ENCODE results near the gene CCDC69.
A peak's percentile ranks its signal among the peaks of the same experiment; 100 is the strongest.

The CCDC69 gene

GRCh38 chr5:151142933-151143332, 81.0 kb downstream of the CCDC69 start:
- H3K27ac ChIP-seq (ENCODE audit: low read length): peak overlapping the region; percentile 60

GRCh38 chr5:151141535-151141934, 82.4 kb downstream of the CCDC69 start:
- H3K4me1 ChIP-seq (ENCODE audit: control insufficient read depth, insufficient read depth, low read length): peaks cover 60% of the 10 kb centered on the region
- H3K27ac ChIP-seq (ENCODE audit: low read length): peak overlapping the region; percentile 60
- no peaks in the 10 kb centered on the region for H3K9me3 ChIP-seq (ENCODE audit: control insufficient read depth in 2 of 2, low read length in 2 of 2)

More at GRCh38 chr5:151142933-151143332, 81.0 kb downstream of the CCDC69 start:
- Histone ChIP-seq H3K4me1 (ENCODE audit: control insufficient read depth, insufficient read depth, low read length) (peaks cover 66% of the 10 kb centered on the region), H3K9me3 (ENCODE audit: control insufficient read depth in 2 of 2, low read length in 2 of 2) (no peaks in the 10 kb centered on the region), H3K9ac (ENCODE audit: low read length in 2 of 2) (peak overlapping the region in 1 of 2 donors; percentile 37), H3K36me3 (ENCODE audit: control insufficient read depth in 2 of 2, insufficient read depth in 2 of 2, low read length in 2 of 2) (peaks cover 29 to 46% of the 10 kb centered on the region in 2 donors), H3K27me3 (ENCODE audit: control insufficient read depth in 1 of 2, insufficient read depth in 2 of 2, low read length in 2 of 2) (no peaks in the 10 kb centered on the region), H3K4me3 (ENCODE audit: low read length in 2 of 2) (no peak overlapping the region)

GRCh38 chr5:151140686-151141459, 83.0 kb downstream of the CCDC69 start:
- Histone ChIP-seq H3K27ac (ENCODE audit: low read length) (peak overlapping the region; percentile 60), H3K36me3 (ENCODE audit: control insufficient read depth in 2 of 2, insufficient read depth in 2 of 2, low read length in 2 of 2) (peaks cover 43 to 57% of the 10 kb centered on the region in 2 donors), H3K9ac (ENCODE audit: low read length in 2 of 2) (peak overlapping the region; percentile 36 to 47), H3K4me1 (ENCODE audit: control insufficient read depth, insufficient read depth, low read length) (peaks cover 55% of the 10 kb centered on the region), H3K27me3 (ENCODE audit: control insufficient read depth in 1 of 2, insufficient read depth in 2 of 2, low read length in 2 of 2) (no peaks in the 10 kb centered on the region), H3K4me3 (ENCODE audit: low read length in 2 of 2) (peak overlapping the region in 1 of 2 donors; percentile 60), H3K9me3 (ENCODE audit: control insufficient read depth in 2 of 2, low read length in 2 of 2) (no peaks in the 10 kb centered on the region)

More at GRCh38 chr5:151141535-151141934, 82.4 kb downstream of the CCDC69 start:
- Histone ChIP-seq H3K9ac (ENCODE audit: low read length in 2 of 2) (peak overlapping the region; percentile 30 to 56), H3K4me3 (ENCODE audit: low read length in 2 of 2) (peak overlapping the region; percentile 28 to 60), H3K36me3 (ENCODE audit: control insufficient read depth in 2 of 2, insufficient read depth in 2 of 2, low read length in 2 of 2) (peaks cover 37 to 50% of the 10 kb centered on the region in 2 donors), H3K27me3 (ENCODE audit: control insufficient read depth in 1 of 2, insufficient read depth in 2 of 2, low read length in 2 of 2) (no peaks in the 10 kb centered on the region)

GRCh38 chr5:151139646-151140045, 84.2 kb downstream of the CCDC69 start:
- H3K4me3 ChIP-seq (ENCODE audit: low read length in 2 of 2): no peak overlapping the region
- no peak overlapping the region for H3K27ac ChIP-seq (ENCODE audit: low read length)
- peaks cover 42% of the 10 kb centered on the region for H3K4me1 ChIP-seq (ENCODE audit: control insufficient read depth, insufficient read depth, low read length)
- peaks cover 50 to 63% of the 10 kb centered on the region in 2 donors for H3K36me3 ChIP-seq (ENCODE audit: control insufficient read depth in 2 of 2, insufficient read depth in 2 of 2, low read length in 2 of 2)
- H3K9ac ChIP-seq (ENCODE audit: low read length in 2 of 2): no peak overlapping the region
- no peaks in the 10 kb centered on the region for H3K9me3 ChIP-seq (ENCODE audit: control insufficient read depth in 2 of 2, low read length in 2 of 2)
- H3K27me3 ChIP-seq (ENCODE audit: control insufficient read depth in 1 of 2, insufficient read depth in 2 of 2, low read length in 2 of 2): no peaks in the 10 kb centered on the region

- no peaks in the 10 kb centered on the region for H3K27me3 ChIP-seq (ENCODE audit: control insufficient read depth in 1 of 2, insufficient read depth in 2 of 2, low read length in 2 of 2)
- no peaks in the 10 kb centered on the region for H3K9me3 ChIP-seq (ENCODE audit: control insufficient read depth in 2 of 2, low read length in 2 of 2)
- no peak overlapping the region for H3K27ac ChIP-seq (ENCODE audit: low read length)
- no peak overlapping the region for H3K9ac ChIP-seq (ENCODE audit: low read length in 2 of 2)
- no peak overlapping the region for H3K4me3 ChIP-seq (ENCODE audit: low read length in 2 of 2)
- peaks cover 52 to 67% of the 10 kb centered on the region in 2 donors for H3K36me3 ChIP-seq (ENCODE audit: control insufficient read depth in 2 of 2, insufficient read depth in 2 of 2, low read length in 2 of 2)
- H3K4me1 ChIP-seq (ENCODE audit: control insufficient read depth, insufficient read depth, low read length): peaks cover 36% of the 10 kb centered on the region
These were observed 84.9 kb downstream of the CCDC69 start for GRCh38 chr5:151139015-151139414.

GRCh38 chr5:151138114-151138513, 85.8 kb downstream of the CCDC69 start:
- Histone ChIP-seq H3K36me3 (ENCODE audit: control insufficient read depth in 2 of 2, insufficient read depth in 2 of 2, low read length in 2 of 2) (peaks cover 61 to 66% of the 10 kb centered on the region in 2 donors), H3K9ac (ENCODE audit: low read length in 2 of 2) (no peak overlapping the region), H3K9me3 (ENCODE audit: control insufficient read depth in 2 of 2, low read length in 2 of 2) (no peaks in the 10 kb centered on the region), H3K27ac (ENCODE audit: low read length) (no peak overlapping the region), H3K27me3 (ENCODE audit: control insufficient read depth in 1 of 2, insufficient read depth in 2 of 2, low read length in 2 of 2) (no peaks in the 10 kb centered on the region), H3K4me1 (ENCODE audit: control insufficient read depth, insufficient read depth, low read length) (peaks cover 29% of the 10 kb centered on the region), H3K4me3 (ENCODE audit: low read length in 2 of 2) (no peak overlapping the region)

GRCh38 chr5:151137067-151137825, 86.6 kb downstream of the CCDC69 start:
- H3K4me1 ChIP-seq (ENCODE audit: control insufficient read depth, insufficient read depth, low read length): peaks cover 20% of the 10 kb centered on the region
- H3K27me3 ChIP-seq (ENCODE audit: control insufficient read depth in 1 of 2, insufficient read depth in 2 of 2, low read length in 2 of 2): no peaks in the 10 kb centered on the region
- no peak overlapping the region for H3K27ac ChIP-seq (ENCODE audit: low read length)
- H3K9me3 ChIP-seq (ENCODE audit: control insufficient read depth in 2 of 2, low read length in 2 of 2): no peaks in the 10 kb centered on the region
- H3K4me3 ChIP-seq (ENCODE audit: low read length in 2 of 2): no peak overlapping the region
- H3K36me3 ChIP-seq (ENCODE audit: control insufficient read depth in 2 of 2, insufficient read depth in 2 of 2, low read length in 2 of 2): peaks cover 69% of the 10 kb centered on the region in 2 donors
- no peak overlapping the region for H3K9ac ChIP-seq (ENCODE audit: low read length in 2 of 2)

GRCh38 chr5:151134228-151134627, 89.7 kb downstream of the CCDC69 start:
- Histone ChIP-seq H3K4me3 (ENCODE audit: low read length in 2 of 2) (no peak overlapping the region), H3K9me3 (ENCODE audit: control insufficient read depth in 2 of 2, low read length in 2 of 2) (no peaks in the 10 kb centered on the region), H3K36me3 (ENCODE audit: control insufficient read depth in 2 of 2, insufficient read depth in 2 of 2, low read length in 2 of 2) (peaks cover 86 to 91% of the 10 kb centered on the region in 2 donors), H3K9ac (ENCODE audit: low read length in 2 of 2) (no peak overlapping the region), H3K27me3 (ENCODE audit: control insufficient read depth in 1 of 2, insufficient read depth in 2 of 2, low read length in 2 of 2) (no peaks in the 10 kb centered on the region), H3K27ac (ENCODE audit: low read length) (no peak overlapping the region), H3K4me1 (ENCODE audit: control insufficient read depth, insufficient read depth, low read length) (no peaks in the 10 kb centered on the region)

- no peak overlapping the region for H3K9ac ChIP-seq (ENCODE audit: low read length in 2 of 2)
- H3K27ac ChIP-seq (ENCODE audit: low read length): no peak overlapping the region
- no peaks in the 10 kb centered on the region for H3K27me3 ChIP-seq (ENCODE audit: control insufficient read depth in 1 of 2, insufficient read depth in 2 of 2, low read length in 2 of 2)
- peaks cover 85 to 89% of the 10 kb centered on the region in 2 donors for H3K36me3 ChIP-seq (ENCODE audit: control insufficient read depth in 2 of 2, insufficient read depth in 2 of 2, low read length in 2 of 2)
- no peaks in the 10 kb centered on the region for H3K4me1 ChIP-seq (ENCODE audit: control insufficient read depth, insufficient read depth, low read length)
- H3K9me3 ChIP-seq (ENCODE audit: control insufficient read depth in 2 of 2, low read length in 2 of 2): no peaks in the 10 kb centered on the region
- no peak overlapping the region for H3K4me3 ChIP-seq (ENCODE audit: low read length in 2 of 2)
These were observed 90.9 kb downstream of the CCDC69 start for GRCh38 chr5:151132963-151133362.

All from stomach smooth muscle (tissue), 2 donors.